HG02610 (cell line): ENCODE results near the gene SHISAL2A.
A peak's percentile ranks its signal among the peaks of the same experiment; 100 is the strongest.

ENCODE experiments used
- ATAC-seq: cut with Tn5 transposase; IDR thresholded peaks from one replicate; pipeline ENCODE4 v1.9.1; 2021; ENCODE audit warnings: mild to moderate bottlenecking, moderate library complexity; ENCODE audit not compliant: unreplicated experiment

SHISAL2A gene

GRCh38 chr1:52658795-52659194 is 25.8 kb downstream of the SHISAL2A start:
- no peak for ATAC-seq

GRCh38 chr1:52659356-52659755 is 26.4 kb downstream of the SHISAL2A start:
- peak; percentile 74 for ATAC-seq

GRCh38 chr1:52659851-52660596 is 27.1 kb downstream of the SHISAL2A start:
- ATAC-seq = peak; percentile 22

- no peak for ATAC-seq
Measured at GRCh38 chr1:52660807-52661206, 27.8 kb downstream of the SHISAL2A start.

DNA sequence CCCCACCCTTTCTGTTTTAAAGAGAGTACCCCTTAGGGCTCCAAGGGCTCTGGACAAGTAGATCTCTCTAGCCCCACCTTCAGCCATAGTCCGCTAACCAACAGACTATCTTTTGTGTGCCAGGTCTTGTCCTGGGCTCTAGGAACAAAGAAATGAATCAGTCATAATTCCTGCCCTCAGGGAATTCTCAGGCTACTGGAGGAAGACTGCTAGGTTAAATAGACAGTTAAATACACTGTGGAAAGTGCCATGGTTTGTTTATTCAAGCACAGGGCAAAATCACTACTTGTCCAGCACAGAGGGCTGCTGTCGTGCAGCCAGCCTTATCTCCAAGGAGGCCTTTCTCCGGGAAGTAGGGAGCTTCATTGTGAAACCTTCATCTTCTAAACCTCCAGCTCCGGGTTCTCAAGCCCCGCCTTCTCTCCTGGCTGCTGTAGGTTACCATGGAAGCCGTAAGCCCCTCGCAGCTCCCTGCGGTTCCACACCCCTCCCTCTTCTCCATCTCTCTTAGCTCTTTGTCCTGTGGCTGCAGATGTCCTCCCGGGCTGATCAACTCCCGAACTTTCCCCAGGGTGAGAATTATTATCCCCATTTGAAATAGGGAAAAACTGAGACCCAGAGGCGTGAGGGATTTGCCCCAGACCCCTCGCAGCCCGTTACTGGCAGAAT is 29.8 kb downstream of the SHISAL2A start:
- no peak for ATAC-seq

- ATAC-seq = no peak
Measured at GRCh38 chr1:52663716-52664115, 30.7 kb downstream of the SHISAL2A start.

DNA sequence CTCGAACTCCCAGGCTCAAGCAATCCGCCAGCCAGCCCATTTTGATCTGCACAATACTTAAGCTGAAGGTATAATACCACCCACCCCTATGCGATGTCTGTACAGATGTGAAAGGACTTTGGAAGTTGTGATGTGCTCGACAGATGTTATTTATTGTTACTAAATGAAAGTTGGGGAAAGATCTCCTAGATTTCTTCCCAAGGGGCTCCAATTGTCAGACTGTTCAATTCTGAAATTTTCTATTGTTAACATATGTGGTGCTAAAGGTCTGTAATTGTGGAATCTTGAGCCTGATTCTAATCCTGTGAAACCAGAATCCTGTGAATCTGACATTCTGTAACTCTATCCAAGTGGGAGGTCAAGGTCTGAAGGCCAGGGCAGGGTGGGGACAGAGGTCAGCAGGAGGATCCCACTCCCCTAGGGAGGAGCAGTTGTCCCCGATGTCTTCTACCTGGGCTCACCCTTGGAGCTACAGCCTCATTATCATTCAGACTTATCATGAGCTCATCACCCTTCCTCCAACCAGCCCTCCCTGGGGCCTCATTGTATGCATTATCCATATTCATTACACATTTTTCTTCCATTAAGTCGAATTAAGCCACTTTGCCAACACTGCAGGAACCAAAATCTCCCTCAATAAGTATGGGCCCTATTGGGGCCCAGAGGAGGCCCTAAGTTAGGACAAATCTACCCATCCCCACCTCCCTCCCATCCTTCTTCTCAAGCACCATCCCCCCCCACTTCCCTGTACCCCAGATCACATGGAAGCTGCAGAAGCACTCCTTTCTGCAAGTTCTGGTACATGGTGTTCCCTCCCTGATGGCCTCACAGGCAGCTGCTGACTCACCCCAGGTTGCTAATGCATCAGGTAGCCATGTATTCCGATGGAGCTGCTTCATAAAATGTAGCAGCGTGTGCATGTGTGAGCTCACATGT is 32.3 kb downstream of the SHISAL2A start:
- no peak for ATAC-seq

- no peak for ATAC-seq
Measured at GRCh38 chr1:52667290-52667689, 34.3 kb downstream of the SHISAL2A start.

- ATAC-seq = no peak
Measured at GRCh38 chr1:52667984-52668383, 35.0 kb downstream of the SHISAL2A start.

DNA sequence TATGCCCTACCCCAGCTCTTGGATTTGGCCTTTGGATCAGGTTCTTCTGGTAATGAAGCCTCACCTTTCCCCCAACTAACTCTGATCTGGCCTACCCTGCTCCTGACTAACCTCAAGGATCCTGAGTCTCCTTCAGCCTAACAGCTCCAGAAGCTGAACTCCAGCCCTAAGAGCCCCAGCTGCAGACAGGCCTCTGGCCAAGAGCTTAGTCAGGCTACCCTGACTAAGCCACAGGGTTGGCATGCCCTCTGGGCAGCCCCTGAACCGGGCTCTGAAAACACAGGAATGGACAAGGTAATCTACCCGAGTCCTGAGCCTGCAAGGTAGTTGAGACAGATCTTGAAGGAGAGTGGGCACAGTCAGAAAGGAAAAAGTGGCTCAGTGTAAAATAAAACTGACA is 35.7 kb downstream of the SHISAL2A start:
- ATAC-seq = no peak

DNA sequence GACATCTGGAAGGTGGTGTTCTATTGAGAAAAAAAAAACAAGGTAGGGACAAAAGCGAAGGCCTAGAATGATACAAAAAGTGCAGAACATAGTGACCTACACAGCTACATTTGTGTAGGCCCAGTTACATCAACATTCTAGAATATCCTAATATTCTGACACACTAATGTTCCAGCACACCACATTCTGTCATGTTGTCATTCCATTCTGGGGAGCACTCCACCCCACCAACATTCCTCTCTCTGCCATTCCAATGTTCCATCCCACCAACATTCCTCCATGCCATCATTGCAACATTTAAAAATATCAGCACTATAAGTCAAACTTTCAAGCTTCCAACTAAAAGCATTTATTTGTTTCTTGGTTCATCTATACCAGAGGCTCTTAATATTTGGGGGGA is 36.7 kb downstream of the SHISAL2A start:
- no peak for ATAC-seq

DNA sequence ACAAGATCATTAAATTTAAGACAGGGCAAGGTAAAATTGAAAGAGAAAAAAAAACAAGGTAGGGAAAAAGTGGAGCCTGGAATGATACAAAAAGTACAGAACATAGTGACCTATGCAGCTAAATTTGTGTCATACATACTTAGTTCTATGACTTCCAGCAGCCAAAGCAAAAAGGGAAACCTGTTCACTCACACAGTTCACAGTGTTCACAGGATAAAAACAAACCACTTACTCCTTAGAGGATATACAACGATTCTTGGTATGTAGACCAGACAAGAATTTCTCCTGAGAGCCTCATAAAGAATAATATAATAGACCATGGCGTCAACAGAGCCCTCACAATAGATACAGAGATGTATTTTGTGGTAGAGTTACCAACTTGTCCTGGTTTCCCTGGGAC is 37.6 kb downstream of the SHISAL2A start:
- ATAC-seq = no peak

DNA sequence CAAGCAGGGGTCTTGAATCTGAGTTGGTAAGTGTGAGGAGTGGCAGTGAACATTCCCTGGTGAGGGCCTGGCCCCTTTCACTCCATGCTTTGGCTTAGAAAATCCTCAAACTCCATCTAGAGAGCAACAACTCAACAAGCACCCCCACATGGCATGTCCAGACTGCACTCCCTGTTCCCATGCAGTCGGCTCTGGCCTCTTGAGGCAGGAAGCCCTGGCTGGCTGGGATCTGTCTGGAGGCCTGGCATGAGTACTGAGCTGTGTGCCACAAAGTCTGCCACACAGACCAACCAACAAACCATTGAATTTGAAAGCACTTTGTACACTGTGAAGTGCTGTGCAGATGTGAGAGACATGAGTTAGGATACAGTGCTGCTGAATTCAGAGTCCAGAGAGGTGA is 40.0 kb downstream of the SHISAL2A start:
- no peak for ATAC-seq

DNA sequence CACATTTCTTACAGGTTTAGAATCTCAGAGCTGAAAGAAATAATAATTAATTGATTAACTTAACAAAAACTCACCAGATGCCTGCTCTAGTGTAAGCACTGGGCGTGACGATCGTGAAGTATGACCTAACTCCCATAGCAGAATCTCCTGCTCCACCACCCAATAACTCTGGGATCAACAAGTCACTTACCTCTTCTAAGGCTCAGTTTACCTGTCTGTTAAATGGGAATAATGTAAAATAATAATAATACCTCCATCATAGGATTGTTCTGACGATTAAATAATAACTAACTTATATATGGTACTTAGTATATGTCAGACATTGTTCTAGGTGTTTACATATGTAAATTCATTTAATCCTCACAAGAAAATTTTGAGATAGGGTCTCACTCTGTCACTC is 40.5 kb downstream of the SHISAL2A start:
- no peak for ATAC-seq

DNA sequence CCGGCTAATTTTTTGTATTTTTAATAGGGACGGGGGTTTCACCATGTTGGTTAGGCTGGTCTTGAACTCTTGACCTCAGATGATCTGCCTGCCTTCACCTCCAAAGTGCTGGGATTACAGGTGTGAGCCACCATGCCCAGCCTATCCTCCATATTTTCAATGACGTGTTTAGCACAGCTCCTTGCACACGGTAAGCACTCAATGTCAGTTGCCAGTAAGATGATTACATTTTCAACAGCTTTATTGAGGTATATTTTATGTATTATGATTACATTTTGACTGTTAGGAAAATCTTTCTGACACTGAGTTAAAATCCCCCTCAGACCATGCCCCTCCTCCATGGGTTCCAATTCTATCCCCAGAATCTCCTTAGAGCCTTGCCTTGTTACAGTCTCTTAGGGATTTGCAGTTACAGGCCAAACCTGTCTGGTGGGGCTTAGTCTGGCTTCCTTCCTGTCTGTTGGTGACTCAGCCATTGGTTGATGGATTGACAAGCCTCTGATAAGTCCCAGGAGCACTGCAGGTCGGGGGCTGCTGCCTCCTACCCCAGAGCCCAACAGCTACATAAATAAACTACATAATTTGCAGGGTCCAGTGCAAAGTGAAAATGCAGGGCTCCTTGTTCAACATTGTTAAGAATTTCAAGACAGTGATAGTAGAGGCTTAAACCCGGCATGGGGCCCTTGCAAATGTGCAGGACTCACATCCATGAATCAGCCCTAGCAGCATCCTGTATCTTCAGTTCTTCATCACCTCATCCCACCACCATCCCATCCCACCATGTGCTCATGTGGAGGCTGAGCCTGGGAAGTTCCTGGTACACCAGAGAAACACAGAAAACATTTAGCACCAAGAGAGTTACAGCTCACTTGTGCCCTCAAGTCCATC is 41.8 kb downstream of the SHISAL2A start:
- no peak for ATAC-seq

DNA sequence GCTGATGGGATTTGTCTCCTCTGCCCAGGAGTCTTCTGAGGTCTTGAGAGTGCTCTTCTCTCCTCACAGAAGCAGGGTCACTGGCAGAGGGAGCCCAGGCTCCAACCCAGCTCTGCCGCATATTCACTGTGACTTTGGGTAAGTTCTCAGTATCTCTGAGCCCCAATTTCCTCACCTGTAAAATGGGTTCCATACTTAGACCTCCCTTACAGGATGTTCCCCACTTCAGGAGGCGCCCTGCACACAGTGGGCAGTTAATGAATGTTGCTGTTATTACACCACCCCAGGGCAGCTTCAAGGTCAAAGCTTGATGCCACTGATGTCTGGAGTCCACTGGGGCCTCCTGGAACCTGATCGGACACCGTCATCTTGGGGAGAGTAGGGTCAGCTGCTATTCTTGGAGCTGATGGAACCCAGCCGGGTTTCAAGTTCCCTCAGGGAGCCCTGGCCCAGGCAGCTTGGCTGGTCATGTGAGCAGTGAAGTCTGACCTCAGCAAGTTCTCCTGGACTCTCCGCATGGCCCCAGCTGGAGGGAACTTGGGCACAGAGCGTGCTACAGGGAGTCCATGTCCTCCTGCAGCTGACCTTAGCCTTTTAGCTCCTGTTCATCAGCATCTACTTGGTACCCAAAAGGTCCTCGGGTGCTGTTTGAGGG is 43.4 kb downstream of the SHISAL2A start:
- no peak for ATAC-seq

GRCh38 chr1:52677076-52677806 is 44.3 kb downstream of the SHISAL2A start:
- ATAC-seq = no peak

- ATAC-seq = no peak
Measured at GRCh38 chr1:52679048-52679447, 46.1 kb downstream of the SHISAL2A start.

GRCh38 chr1:52679498-52679897 is 46.5 kb downstream of the SHISAL2A start:
- ATAC-seq = no peak
